Small intestine (tissue), 16 donors: ENCODE data around the gene MRPS10. TPM values are rescaled to one million over a fixed set of nuclear protein-coding genes. Genes with fewer than 3 reads are reported as not detected.

Source experiments
- DNase-seq, 2 donors: peaks; one replicate each; pipeline versions ENCODE4 v3.0.0 to v3.0.0-alpha.2; 2013
- FAIRE-seq: peaks from 2 replicates; lab custom pipeline; 2012; peaks lifted over from hg19 to GRCh38; lab: Jason Lieb, UNC
- H3K27ac ChIP-seq, 3 donors: one replicate each; pipeline ENCODE4 v1.5.1; 2013; ENCODE audit warnings: low read length in 2 of 3, mild to moderate bottlenecking in 2 of 3, control low read depth in 1 of 3, inconsistent platforms in 1 of 3, low read depth in 1 of 3, moderate library complexity in 1 of 3
- H3K27me3 ChIP-seq, 3 donors: one replicate each; pipeline ENCODE4 v1.6.1; 2013; ENCODE audit warnings: low read length in 3 of 3, inconsistent platforms in 1 of 3; ENCODE audit not compliant: control insufficient read depth in 3 of 3, insufficient read depth in 3 of 3
- H3K36me3 ChIP-seq, 3 donors: one replicate each; pipeline ENCODE4 v1.6.1; 2013; ENCODE audit warnings: low read length in 3 of 3, inconsistent platforms in 1 of 3, low read depth in 1 of 3, mild to moderate bottlenecking in 1 of 3, moderate library complexity in 1 of 3; ENCODE audit not compliant: control insufficient read depth in 3 of 3, insufficient read depth in 2 of 3
- H3K4me1 ChIP-seq, 3 donors: one replicate each; pipeline ENCODE4 v1.6.1; 2013; ENCODE audit warnings: low read length in 2 of 3, inconsistent platforms in 1 of 3, low read depth in 1 of 3, mild to moderate bottlenecking in 1 of 3, moderate library complexity in 1 of 3; ENCODE audit not compliant: control insufficient read depth in 3 of 3, insufficient read depth in 2 of 3
- H3K4me3 ChIP-seq, 3 donors: one replicate each; pipeline ENCODE4 v1.5.1; 2013; ENCODE audit warnings: low read length in 3 of 3, control low read depth in 1 of 3, inconsistent platforms in 1 of 3, low read depth in 1 of 3, mild to moderate bottlenecking in 1 of 3, moderate library complexity in 1 of 3
- H3K9me3 ChIP-seq, 2 donors: one replicate each; pipeline ENCODE4 v1.6.1; 2013; ENCODE audit warnings: low read depth in 1 of 2, low read length in 1 of 2; ENCODE audit not compliant: control insufficient read depth in 2 of 2, insufficient read depth in 1 of 2
- WGBS, 3 donors: extraction: QIAGEN DNeasy Blood & Tissue Kit; methylation state at CpG; one replicate each; pipeline ENCODE4 v1.1.7; 2013; 5-methylcytosine and 5-hydroxymethylcytosine counted together
- long read RNA-seq, 10 donors: transcript quantifications; one replicate each; lab custom pipeline, GENCODE V29; 2026
- polyA plus RNA-seq, 4 donors: library from polyadenylated mRNA; stranded (reverse) in 3 of 4; unstranded in 1 of 4; fragments of 200-250 nt in 3 of 4; fragments of 120-200 nt in 1 of 4; gene quantifications; one replicate each; pipeline versions ENCODE4 v1.2.1 to v1.2.3, GENCODE V29; 2013
- donor health status: healthy with polysubstance abuse.
- donor health status: control.
- donor health status: control.
- donor health status: Bipolar disorder and iron deficiency.
- donor health status: healthy.

MRPS10 gene
- polyA plus RNA-seq: 10 to 100 TPM; 20.0 to 33.0 (median 25.6) TPM
- long read RNA-seq, donor 1, transcript MRPS10-201 (7 exons, 2,110 nt): major isoform, 21 of 26 reads
- long read RNA-seq, donor 1, partial matches to known transcripts: 5 of 26 reads
- long read RNA-seq, donor 1, other reads (novel, unspliced or antisense): 0 of 26 reads
- long read RNA-seq, donor 2, partial matches to known transcripts: 0 of 4 reads
- long read RNA-seq, donor 2, other reads (novel, unspliced or antisense): 0 of 4 reads
- long read RNA-seq, donor 3, transcript MRPS10-201 (7 exons, 2,110 nt): major isoform, 6 of 6 reads
- long read RNA-seq, donor 3, partial matches to known transcripts: 0 of 6 reads
- long read RNA-seq, donor 3, other reads (novel, unspliced or antisense): 0 of 6 reads
- long read RNA-seq, donor 4, partial matches to known transcripts: 0 of 1 reads
- long read RNA-seq, donor 4, other reads (novel, unspliced or antisense): 0 of 1 reads
- long read RNA-seq, donor 5, partial matches to known transcripts: 0 of 3 reads
- long read RNA-seq, donor 5, other reads (novel, unspliced or antisense): 0 of 3 reads
- long read RNA-seq, donor 6, transcript MRPS10-201 (7 exons, 2,110 nt): major isoform, 17 of 17 reads
- long read RNA-seq, donor 6, partial matches to known transcripts: 0 of 17 reads
- long read RNA-seq, donor 6, other reads (novel, unspliced or antisense): 0 of 17 reads
- long read RNA-seq, donor 7, transcript MRPS10-201 (7 exons, 2,110 nt): major isoform, 18 of 18 reads
- long read RNA-seq, donor 7, partial matches to known transcripts: 0 of 18 reads
- long read RNA-seq, donor 7, other reads (novel, unspliced or antisense): 0 of 18 reads
- long read RNA-seq, donor 8, partial matches to known transcripts: 0 of 2 reads
- long read RNA-seq, donor 8, other reads (novel, unspliced or antisense): 0 of 2 reads
- long read RNA-seq, donor 9, transcript MRPS10-201 (7 exons, 2,110 nt): major isoform, 5 of 5 reads
- long read RNA-seq, donor 9, partial matches to known transcripts: 0 of 5 reads
- long read RNA-seq, donor 9, other reads (novel, unspliced or antisense): 0 of 5 reads
- long read RNA-seq, donor 10, transcript MRPS10-201 (7 exons, 2,110 nt): major isoform, 13 of 13 reads
- long read RNA-seq, donor 10, partial matches to known transcripts: 0 of 13 reads
- long read RNA-seq, donor 10, other reads (novel, unspliced or antisense): 0 of 13 reads

DNA sequence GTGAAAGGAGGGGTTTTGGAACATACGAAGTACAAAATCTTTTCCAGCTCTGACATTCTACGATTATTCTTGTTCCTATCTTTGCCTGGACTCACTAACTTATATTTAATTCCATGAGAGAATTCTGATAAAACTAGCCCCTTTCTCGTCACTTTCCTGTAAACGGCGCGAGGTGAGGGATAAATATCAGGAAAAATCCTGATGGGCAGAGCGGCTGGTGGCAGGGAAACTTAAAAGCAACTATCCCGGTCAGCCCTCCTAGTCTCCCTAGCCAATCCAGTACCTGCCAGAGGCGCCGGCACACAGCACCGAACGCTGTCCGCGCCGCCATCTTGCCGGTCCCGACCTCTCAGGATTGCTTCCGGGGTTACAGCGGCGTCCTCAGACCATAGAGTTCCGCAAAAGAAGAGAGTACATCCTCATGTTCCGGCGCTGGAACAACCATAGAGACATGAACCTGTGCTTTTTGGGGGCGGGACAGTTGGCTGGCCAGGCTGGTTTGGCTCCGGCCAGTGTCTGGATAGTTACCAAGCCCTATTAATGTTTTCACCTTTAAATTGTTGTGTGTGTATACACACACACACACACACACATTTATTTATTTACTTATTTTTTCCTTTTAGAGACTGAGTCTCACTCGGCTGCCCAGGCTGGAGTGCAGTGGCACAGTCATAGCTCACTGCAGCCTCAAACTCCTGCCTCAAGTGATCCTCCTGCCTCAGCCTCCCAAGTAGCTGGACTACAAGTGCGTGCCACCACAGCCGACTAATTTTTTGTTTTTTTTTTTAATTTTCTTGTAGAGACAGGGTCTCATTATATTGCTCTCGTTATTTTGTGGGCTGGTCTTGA is at the start of gene MRPS10:
TSS of gene MRPS10 (minus strand) at position 343 of the 849 bp plus-strand sequence. CDS start at position 331, 12 bp downstream.
- H3K9me3 ChIP-seq: no peaks in the 10 kb centered on the region
- H3K4me1 ChIP-seq: no peaks in the 10 kb centered on the region
- H3K27ac ChIP-seq: peak within 1 kb of the TSS; percentile 66 to 90 (median 73)
- no peak for FAIRE-seq
- H3K36me3 ChIP-seq: peaks cover 0 to 9% (median 2%) of the 10 kb centered on the region in 3 donors
- 8 to 10% (median 10%) methylated on average over 29 of the region's 29 CpGs for whole genome bisulfite sequencing, 3 donors
- H3K4me3 ChIP-seq: peak within 1 kb of the TSS; percentile 72 to 85 (median 73)
- peak; percentile 95 to 96 for DNase-seq
- H3K27me3 ChIP-seq: no peaks in the 10 kb centered on the region

DNA sequence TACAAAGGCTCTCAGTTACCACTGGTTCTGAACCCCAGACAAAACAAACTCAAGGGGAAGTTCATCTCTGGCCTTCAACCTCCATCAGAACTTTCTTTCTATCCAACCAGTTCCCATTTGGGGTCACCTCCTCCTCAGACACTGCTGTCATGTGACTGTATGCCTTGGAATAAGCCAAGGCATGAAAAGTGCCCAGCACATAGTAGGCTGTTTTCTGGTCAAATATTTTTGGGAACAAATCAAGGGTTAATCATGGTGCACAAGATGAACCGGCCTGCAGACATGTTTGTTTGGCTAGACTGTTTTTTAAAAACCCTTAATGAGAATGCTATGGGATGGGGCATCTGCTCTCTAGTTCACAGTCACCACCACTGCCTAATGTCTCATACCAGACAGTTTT is 48.9 kb upstream of the MRPS10 start:
- FAIRE-seq: no peak
- 67 to 81% (median 70%) methylated on average over 1 of the region's 1 CpG for WGBS, 3 donors

DNA sequence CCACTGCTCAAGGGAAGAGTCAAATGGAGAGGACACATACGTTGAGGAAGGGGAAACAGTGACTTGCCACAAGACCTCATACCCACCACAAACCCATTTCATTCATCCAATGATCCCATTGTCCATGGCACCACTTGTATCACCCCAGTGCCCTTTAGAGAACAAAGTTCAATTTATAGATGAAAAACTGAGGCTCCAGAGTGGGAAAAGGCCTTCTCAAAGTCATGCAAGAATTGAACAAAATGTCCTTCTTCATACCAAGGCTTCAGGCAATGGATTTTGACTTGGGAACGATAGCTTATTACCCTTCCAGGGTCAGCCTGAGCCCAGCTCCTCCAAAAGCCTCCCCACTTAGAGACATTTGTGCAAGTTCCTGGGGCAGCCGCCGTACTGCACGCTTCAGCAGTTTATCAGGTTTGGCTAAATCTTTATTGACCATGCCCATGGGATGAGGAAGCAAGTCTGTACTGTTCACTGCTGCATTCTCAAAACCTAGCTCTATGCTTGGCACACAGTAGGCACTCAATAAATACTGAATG is 47.3 kb upstream of the MRPS10 start:
- DNase-seq: no peak
- Histone ChIP-seq H3K27ac (no peak overlapping the region), H3K4me1 (peaks cover 0 to 4% (median 3%) of the 10 kb centered on the region in 3 donors), H3K36me3 (peaks cover 0 to 34% (median 2%) of the 10 kb centered on the region in 3 donors), H3K9me3 (no peaks in the 10 kb centered on the region), H3K4me3 (no peak overlapping the region), H3K27me3 (no peaks in the 10 kb centered on the region)
- FAIRE-seq: no peak
- WGBS, 3 donors: 87 to 94% (median 92%) methylated on average over 5 of the region's 5 CpGs

More for the DNA sequence above, 48.9 kb upstream of the MRPS10 start:
- no peaks in the 10 kb centered on the region for H3K9me3 ChIP-seq
- H3K36me3 ChIP-seq: peaks cover 0 to 34% (median 2%) of the 10 kb centered on the region in 3 donors
- DNase-seq: no peak
- no peak overlapping the region for H3K27ac ChIP-seq
- no peak overlapping the region for H3K4me3 ChIP-seq
- H3K27me3 ChIP-seq: no peaks in the 10 kb centered on the region
- H3K4me1 ChIP-seq: no peaks in the 10 kb centered on the region

DNA sequence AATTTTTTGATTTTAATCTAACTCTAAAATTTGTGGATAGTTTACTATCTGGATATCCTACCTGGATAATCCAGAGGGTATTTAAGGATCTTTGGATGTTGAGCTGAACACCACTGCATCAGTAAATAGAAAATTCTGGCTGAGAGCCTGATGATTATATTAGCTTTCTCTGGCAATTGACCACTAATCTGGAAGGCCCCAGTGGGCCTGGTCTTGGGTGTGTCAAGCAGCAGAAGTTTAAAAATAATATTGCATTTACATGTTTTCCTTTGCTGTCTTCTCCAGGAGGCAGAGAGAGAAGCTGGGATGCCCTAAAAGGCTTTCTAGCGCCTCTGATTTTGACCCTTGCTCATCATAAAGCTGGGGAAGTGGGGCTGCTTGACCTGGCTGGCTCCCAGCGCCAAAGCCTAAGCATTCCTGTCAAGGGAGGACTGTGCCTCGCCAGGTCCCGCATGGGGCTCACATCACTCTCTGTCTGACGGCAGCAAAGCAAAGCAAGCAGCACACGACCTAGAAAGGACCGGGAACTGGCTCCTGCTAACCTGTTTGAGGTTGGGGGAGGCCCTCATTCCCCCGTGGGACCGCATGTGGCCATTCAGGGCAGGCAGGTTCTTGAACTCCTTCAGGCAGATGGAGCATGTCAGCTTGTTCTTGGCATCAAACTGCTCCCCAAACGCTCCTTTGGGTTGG is 46.6 kb upstream of the MRPS10 start:
- FAIRE-seq: no peak

DNA sequence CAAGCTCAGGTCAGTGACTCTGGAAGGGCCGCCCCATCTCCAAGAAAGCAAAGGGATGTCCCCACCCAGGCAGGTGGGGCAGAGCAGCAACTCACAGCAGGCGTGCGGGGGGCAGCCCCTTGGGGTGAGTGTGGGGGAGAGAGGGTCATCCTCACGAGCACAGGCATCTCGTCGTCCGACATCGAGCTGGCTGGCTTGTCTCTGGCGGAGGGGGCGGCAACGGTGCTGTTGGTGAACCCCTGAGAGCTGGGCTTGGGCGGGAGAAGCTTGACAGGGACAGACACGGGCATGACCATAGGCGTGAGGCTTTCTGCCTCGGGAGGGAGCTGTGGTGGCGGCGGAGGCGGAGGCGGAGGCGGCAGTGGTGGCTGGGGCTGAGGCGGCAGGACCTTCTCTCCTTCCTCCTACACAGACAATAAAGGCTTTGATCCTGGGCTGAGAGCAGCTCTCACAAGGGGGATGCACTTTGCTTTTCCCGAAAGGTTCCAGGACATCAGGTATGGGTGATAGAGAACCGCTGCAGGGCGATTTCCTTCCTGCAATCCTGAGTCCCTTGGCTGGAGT is 45.6 kb upstream of the MRPS10 start:
- Histone ChIP-seq H3K27me3 (no peaks in the 10 kb centered on the region), H3K4me3 (no peak overlapping the region), H3K4me1 (peaks cover 0 to 4% (median 4%) of the 10 kb centered on the region in 3 donors), H3K36me3 (peaks cover 0 to 22% (median 0%) of the 10 kb centered on the region in 3 donors), H3K9me3 (no peaks in the 10 kb centered on the region), H3K27ac (peak overlapping the region in 1 of 3 donors; percentile 11)
- WGBS, 3 donors: 91 to 96% (median 93%) methylated on average over 22 to 24 of the region's 24 CpGs
- DNase-seq (no peak), FAIRE-seq (no peak)

More for the DNA sequence above, 46.6 kb upstream of the MRPS10 start:
- Histone ChIP-seq H3K27ac (peak overlapping the region in 1 of 3 donors; percentile 8), H3K36me3 (peaks cover 0 to 30% (median 2%) of the 10 kb centered on the region in 3 donors), H3K9me3 (no peaks in the 10 kb centered on the region), H3K27me3 (no peaks in the 10 kb centered on the region), H3K4me1 (peaks cover 0 to 4% (median 4%) of the 10 kb centered on the region in 3 donors), H3K4me3 (no peak overlapping the region)
- WGBS, 3 donors: 51 to 66% (median 60%) methylated on average over 10 of the region's 10 CpGs
- DNase-seq: no peak

DNA sequence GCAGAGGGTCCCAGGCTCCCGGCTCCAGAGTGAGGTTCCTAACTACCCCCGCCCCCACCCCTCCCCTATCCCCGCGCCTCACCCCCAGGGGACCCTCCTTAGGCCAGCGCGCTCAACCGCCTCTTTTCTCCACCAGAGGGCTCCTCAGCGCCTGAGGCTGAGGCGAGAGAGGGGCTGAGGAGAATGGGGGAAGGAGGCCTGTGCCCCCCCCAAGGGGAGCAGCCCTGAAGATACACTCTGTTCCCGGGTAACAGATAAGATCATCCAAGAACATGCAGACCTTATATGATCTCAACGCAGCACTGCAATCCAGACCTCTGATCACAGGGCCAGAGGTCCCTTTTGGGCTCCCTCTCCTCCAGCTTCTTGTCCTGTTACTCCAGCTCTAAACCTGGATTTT is 43.3 kb upstream of the MRPS10 start:
- DNase-seq: peak; percentile 31 to 51
- Histone ChIP-seq H3K4me1 (peaks cover 0 to 4% (median 4%) of the 10 kb centered on the region in 3 donors), H3K27ac (peak overlapping the region in 1 of 3 donors; percentile 43), H3K27me3 (no peaks in the 10 kb centered on the region), H3K36me3 (peaks cover 0 to 20% (median 2%) of the 10 kb centered on the region in 3 donors), H3K4me3 (no peak overlapping the region), H3K9me3 (no peaks in the 10 kb centered on the region)
- WGBS, 3 donors: 46 to 64% (median 54%) methylated on average over 3 to 11 of the region's 11 CpGs
- no peak for FAIRE-seq
